ENCODE data around the gene POU2F1. TPM values are rescaled to one million over a fixed set of nuclear protein-coding genes. Genes with fewer than 3 reads are reported as not detected.
A peak's percentile ranks its signal among the peaks of the same experiment; 100 is the strongest.

POU2F1 gene
- total RNA-seq (1 to 10 TPM; 6.3 to 9.0 (median 6.6) TPM), polyA plus RNA-seq (1 to 10 TPM in 2 of 3 donors, under 1 TPM in 1; 0.83 to 3.5 (median 1.3) TPM)
- long read RNA-seq, donor 1, result 0 reads
- long read RNA-seq, donor 2, full-length matches to known transcripts, result 2 of 4 reads
- long read RNA-seq, donor 2, partial matches to known transcripts, result 2 of 4 reads
- long read RNA-seq, donor 2, other reads (novel, unspliced or antisense), result 0 of 4 reads

DNA sequence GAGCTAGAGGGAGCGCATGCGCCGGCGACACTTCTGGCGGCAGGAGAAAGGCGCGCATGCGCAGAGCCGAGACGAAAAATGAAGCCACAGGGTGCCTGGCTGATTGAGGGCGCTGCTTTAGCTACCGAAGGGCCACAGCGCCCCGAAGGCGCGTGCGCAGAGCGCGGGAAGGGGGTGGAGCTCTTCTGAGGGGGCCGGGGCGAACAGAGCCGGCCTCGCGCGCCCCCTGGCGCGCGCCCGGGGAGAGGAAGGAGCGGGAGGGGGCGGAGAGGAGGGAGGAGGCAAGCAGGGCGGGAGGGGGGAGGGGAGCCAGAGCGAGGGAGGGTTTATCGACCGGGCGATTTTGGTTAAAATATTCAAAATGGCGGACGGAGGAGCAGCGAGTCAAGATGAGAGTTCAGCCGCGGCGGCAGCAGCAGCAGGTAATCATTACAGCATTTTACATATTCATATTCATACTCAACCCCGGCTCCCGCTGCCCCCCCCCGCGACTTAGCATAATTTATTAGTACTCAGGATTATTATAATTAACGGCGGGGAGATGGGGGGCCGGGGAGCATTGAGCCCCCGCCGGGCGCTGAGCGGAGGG lies at the start of gene POU2F1:
Gene POU2F1 (plus strand): TSS at position 350 of the 589 bp plus-strand sequence. CDS start 12 bp downstream, at position 362.
- Histone ChIP-seq H3K4me1 (peaks cover 23% of the 10 kb centered on the region), H3K27me3 (ENCODE audit: insufficient read depth in 3 of 3, low read length in 2 of 3) (no peaks in the 10 kb centered on the region), H3K4me3 (peak within 1 kb of the TSS; percentile 87), H3K27ac (peak within 1 kb of the TSS; percentile 97), H3K36me3 (ENCODE audit: insufficient read depth in 1 of 2, low read depth in 1 of 2) (no peaks in the 10 kb centered on the region), H3K9me3 (no peaks in the 10 kb centered on the region)
- TF ChIP-seq, protein P1, sequence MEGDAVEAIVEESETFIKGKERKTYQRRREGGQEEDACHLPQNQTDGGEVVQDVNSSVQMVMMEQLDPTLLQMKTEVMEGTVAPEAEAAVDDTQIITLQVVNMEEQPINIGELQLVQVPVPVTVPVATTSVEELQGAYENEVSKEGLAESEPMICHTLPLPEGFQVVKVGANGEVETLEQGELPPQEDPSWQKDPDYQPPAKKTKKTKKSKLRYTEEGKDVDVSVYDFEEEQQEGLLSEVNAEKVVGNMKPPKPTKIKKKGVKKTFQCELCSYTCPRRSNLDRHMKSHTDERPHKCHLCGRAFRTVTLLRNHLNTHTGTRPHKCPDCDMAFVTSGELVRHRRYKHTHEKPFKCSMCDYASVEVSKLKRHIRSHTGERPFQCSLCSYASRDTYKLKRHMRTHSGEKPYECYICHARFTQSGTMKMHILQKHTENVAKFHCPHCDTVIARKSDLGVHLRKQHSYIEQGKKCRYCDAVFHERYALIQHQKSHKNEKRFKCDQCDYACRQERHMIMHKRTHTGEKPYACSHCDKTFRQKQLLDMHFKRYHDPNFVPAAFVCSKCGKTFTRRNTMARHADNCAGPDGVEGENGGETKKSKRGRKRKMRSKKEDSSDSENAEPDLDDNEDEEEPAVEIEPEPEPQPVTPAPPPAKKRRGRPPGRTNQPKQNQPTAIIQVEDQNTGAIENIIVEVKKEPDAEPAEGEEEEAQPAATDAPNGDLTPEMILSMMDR (IDR thresholded peaks at IDR 0.05), result peak; percentile 36
- 0 to 1% (median 1%) methylated on average over 37 to 53 of the region's 53 CpGs for WGBS, 3 donors
- peak; percentile 98 to 100 for DNase-seq
- peak; percentile 90 to 94 (median 92) for ATAC-seq
- intact Hi-C loops (cut with DNase I), result no loop called here

DNA sequence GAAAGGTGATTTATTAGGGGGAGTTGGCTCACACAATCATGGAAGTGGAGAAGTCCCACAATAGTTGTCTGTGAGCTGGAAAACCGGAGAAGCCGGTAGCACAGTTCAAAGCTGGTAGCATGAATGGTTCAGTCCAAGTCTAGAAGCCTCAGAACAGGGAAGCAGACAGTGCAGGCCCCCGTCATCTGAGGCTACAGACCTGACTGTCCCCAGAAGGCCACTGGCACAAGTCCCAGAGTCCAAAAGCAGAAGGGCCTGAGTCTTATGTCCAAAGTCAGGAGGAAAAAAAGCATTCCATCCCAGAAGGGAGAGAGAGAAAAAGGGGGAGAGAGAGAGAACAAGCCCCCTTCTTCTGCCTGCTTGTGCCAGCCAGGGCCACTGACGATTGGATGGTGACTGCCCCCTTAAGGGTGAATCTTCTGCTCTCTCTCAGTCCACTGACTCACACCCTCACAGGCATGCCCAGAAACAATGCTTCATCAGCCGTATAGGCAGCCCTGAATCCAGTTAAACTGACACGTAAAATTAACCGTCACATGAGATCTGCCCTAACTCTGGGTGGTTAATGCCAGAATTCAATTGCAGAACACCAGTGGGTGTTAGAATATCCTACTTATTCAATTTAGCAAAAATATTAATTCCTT lies 49.3 kb upstream of the POU2F1 start:
- Histone ChIP-seq H3K27ac (no peak overlapping the region), H3K27me3 (ENCODE audit: insufficient read depth in 3 of 3, low read length in 2 of 3) (no peaks in the 10 kb centered on the region), H3K36me3 (ENCODE audit: insufficient read depth in 1 of 2, low read depth in 1 of 2) (no peaks in the 10 kb centered on the region), H3K9me3 (no peaks in the 10 kb centered on the region), H3K4me3 (no peak overlapping the region), H3K4me1 (no peaks in the 10 kb centered on the region)
- intact Hi-C loops (cut with DNase I), result no loop called here
- WGBS, 3 donors, result 65 to 70% (median 70%) methylated on average over 7 of the region's 7 CpGs
- TF ChIP-seq, protein P1 (IDR thresholded peaks at IDR 0.05), result no peak
- DNase-seq (no peak), ATAC-seq (peak in 1 of 4 donors; percentile 62)

DNA sequence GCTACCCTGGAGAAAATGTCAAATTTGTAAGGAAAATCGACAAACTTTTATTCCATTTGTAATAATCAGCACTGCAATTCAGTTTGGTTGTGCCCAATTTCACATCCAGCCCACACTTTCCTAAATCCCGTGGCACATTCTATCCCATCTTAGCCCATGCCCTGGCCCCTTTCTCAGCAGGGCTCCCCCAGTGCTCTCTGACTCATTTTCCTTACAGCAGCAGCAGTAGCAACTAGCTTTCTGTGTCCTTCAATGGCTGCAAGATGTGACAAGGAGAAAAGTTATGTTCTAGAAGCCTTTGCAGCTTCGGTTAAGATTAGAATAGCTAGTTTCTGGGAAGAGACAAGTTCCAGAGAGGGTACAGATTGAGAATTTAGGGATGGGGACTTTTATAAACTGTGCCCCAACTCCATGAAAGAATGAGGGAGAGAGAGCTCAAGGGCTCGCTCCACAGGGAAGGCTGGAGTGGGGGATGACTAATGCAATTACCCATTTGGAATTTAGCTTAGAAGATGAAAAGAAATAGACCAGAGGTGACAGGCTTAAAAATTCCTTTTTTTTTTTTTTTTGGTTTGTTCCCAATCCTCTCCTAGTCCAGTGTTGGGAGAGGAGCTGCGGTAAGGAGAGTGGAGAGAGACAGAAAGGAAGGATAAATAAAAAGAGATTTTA lies 47.0 kb upstream of the POU2F1 start:
- DNase-seq, result no peak
- 58 to 69% (median 58%) methylated on average over 5 of the region's 5 CpGs for WGBS, 3 donors
- Histone ChIP-seq H3K27ac (no peak overlapping the region), H3K9me3 (no peaks in the 10 kb centered on the region), H3K4me3 (no peak overlapping the region), H3K36me3 (ENCODE audit: insufficient read depth in 1 of 2, low read depth in 1 of 2) (no peaks in the 10 kb centered on the region), H3K4me1 (no peaks in the 10 kb centered on the region), H3K27me3 (ENCODE audit: insufficient read depth in 3 of 3, low read length in 2 of 3) (no peaks in the 10 kb centered on the region)
- intact Hi-C loops (cut with DNase I), result no loop called here
- TF ChIP-seq, protein P1 (IDR thresholded peaks at IDR 0.05), result no peak
- ATAC-seq, result no peak

DNA sequence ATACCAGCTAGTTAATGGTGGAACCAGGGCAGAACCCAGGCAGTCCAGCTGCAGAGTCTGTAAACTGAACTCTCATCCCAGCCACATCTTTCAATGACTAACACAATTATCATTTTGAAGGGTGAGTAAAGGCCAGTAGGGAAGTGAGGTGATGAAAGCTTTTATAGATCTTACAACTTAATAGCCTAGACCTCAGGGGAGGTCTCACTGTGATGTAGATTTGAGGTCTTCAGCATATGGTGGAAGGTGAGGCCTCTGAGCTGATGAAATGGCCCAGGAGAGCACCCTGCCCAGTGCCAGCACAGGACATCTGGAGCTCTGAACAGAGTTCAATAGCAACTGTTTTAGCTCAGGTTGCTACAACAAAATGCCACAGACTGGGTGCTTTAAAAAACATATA lies 44.8 kb upstream of the POU2F1 start:
- no peak overlapping the region for H3K4me3 ChIP-seq
- no peaks in the 10 kb centered on the region for H3K4me1 ChIP-seq
- no peaks in the 10 kb centered on the region for H3K27me3 ChIP-seq (ENCODE audit: insufficient read depth in 3 of 3, low read length in 2 of 3)
- H3K27ac ChIP-seq, result no peak overlapping the region
- TF ChIP-seq, protein P1 (IDR thresholded peaks at IDR 0.05), result no peak
- DNase-seq (no peak), ATAC-seq (no peak)
- intact Hi-C loops (cut with DNase I), result no loop called here
- no peaks in the 10 kb centered on the region for H3K9me3 ChIP-seq
- no peaks in the 10 kb centered on the region for H3K36me3 ChIP-seq (ENCODE audit: insufficient read depth in 1 of 2, low read depth in 1 of 2)
